Nephron progenitor cell (in vitro differentiated cells): Measurements from ENCODE around the gene ERBB4.

Source experiments
- DNase-seq: peaks from one replicate; pipeline ENCODE4 v3.0.0; 2021
- H3K27ac Mint-ChIP-seq: 2 replicates; pipeline ENCODE4 v1.8.0; 2021; ENCODE audit warnings: mild to moderate bottlenecking, moderate library complexity, mixed read lengths
- H3K27me3 Mint-ChIP-seq: 2 replicates; pipeline ENCODE4 v1.8.0; 2021; ENCODE audit warnings: mild to moderate bottlenecking, low read depth, mixed read lengths; ENCODE audit not compliant: poor library complexity
- H3K36me3 Mint-ChIP-seq: 2 replicates; pipeline ENCODE4 v1.8.0; 2021; ENCODE audit warnings: low read depth, mixed read lengths
- H3K4me1 Mint-ChIP-seq: 2 replicates; pipeline ENCODE4 v1.8.0; 2021; ENCODE audit warnings: mixed read lengths
- H3K4me3 Mint-ChIP-seq: 2 replicates; pipeline ENCODE4 v1.8.0; 2021; ENCODE audit warnings: mild to moderate bottlenecking, moderate library complexity, mixed read lengths
- H3K9me3 Mint-ChIP-seq: 2 replicates; pipeline ENCODE4 v1.8.0; 2021; ENCODE audit warnings: mild to moderate bottlenecking, moderate library complexity, mixed read lengths
- CTCF ChIP-seq: fragments of 200-600 bp; sonication (generic); IDR thresholded peaks from 2 replicates; pipeline ENCODE4 v1.5.0; 2021; ENCODE audit warnings: antibody characterized with exemption

Gene ERBB4

GRCh38 chr2:212028798-212029394, 509.7 kb downstream of the ERBB4 start:
- no peak for DNase-seq
- peaks cover 4% of the 10 kb centered on the region for H3K4me1 Mint-ChIP-seq
- no peak overlapping the region for H3K4me3 Mint-ChIP-seq
- no peak for TF ChIP-seq CTCF
- no peaks in the 10 kb centered on the region for H3K36me3 Mint-ChIP-seq
- H3K27ac Mint-ChIP-seq = peak overlapping the region; percentile 36
- no peaks in the 10 kb centered on the region for H3K27me3 Mint-ChIP-seq
- H3K9me3 Mint-ChIP-seq = no peaks in the 10 kb centered on the region

DNA sequence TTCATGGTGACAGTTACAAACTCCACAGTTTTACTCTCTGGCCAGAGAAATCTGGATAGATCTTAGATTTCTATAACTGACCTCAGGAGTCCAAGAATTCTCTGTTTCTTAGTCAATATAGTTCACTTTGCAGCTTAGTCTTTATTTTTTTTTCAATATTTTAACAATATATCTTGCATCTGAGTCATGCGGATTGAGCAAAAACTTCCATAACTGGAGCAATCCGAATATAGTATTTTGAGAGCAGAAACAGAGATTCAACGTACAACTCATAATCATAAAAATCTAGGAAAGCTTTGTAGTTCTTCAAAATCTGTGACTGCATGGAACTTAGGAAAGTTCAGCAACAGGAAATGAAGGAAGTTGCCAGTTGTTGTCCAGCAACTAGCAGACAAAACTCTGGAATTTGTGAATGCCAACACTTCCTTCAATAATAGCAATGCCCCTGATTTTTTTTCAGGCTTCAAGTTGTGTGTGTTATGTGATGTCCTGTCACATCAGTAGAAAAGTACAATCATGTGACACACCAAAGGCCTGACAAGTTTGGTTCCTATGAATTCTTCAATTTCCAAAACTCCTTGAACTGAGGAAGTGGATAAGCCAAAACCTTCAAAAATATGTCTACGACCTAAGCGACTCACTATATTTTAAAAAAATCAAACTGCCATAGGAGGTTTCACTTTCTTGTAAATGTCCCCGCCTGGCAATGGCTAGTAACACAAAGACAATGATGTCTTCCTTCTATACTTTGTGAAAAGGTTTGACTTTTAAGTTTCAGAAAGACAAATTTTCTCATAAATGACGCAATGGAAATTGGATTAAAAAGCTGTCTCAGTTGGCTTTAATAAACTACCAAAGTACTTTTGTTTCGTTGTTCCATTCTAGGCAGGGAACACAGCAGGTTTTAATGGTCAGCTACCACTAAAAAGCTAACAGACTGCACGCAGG, 510.6 kb downstream of the ERBB4 start:
- Mint-ChIP-seq H3K27me3 (no peaks in the 10 kb centered on the region), H3K4me3 (no peak overlapping the region), H3K27ac (no peak overlapping the region), H3K36me3 (no peaks in the 10 kb centered on the region), H3K4me1 (peaks cover 4% of the 10 kb centered on the region), H3K9me3 (no peaks in the 10 kb centered on the region)
- TF ChIP-seq CTCF = no peak
- no peak for DNase-seq

- H3K27ac Mint-ChIP-seq = no peak overlapping the region
- no peaks in the 10 kb centered on the region for H3K27me3 Mint-ChIP-seq
- H3K4me3 Mint-ChIP-seq = no peak overlapping the region
- TF ChIP-seq CTCF = no peak
- no peaks in the 10 kb centered on the region for H3K4me1 Mint-ChIP-seq
- no peaks in the 10 kb centered on the region for H3K36me3 Mint-ChIP-seq
- no peaks in the 10 kb centered on the region for H3K9me3 Mint-ChIP-seq
- DNase-seq = no peak
Measured at GRCh38 chr2:212024040-212024439, 514.6 kb downstream of the ERBB4 start.

- H3K9me3 Mint-ChIP-seq = no peaks in the 10 kb centered on the region
- H3K36me3 Mint-ChIP-seq = no peaks in the 10 kb centered on the region
Measured at GRCh38 chr2:212022966-212023365, 515.6 kb downstream of the ERBB4 start.

DNA sequence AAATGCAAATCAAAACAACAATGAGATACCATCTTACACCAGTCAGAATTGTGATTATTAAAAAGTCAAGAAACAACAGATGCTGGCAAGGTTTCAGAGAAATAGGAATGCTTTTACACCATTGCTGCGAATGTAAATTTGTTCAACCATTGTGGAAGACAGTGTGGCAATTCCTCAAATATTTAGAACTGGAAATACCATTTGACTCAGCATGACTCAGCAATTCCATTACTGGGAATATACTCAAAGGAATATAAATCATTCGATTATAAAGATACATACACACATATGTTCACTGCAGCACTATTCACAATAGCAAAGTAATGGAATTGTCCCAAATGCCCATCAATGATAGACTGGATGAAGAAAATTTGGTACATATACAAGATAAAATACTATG, 516.7 kb downstream of the ERBB4 start:
- DNase-seq = no peak
- no peak overlapping the region for H3K4me3 Mint-ChIP-seq
- no peaks in the 10 kb centered on the region for H3K36me3 Mint-ChIP-seq
- no peaks in the 10 kb centered on the region for H3K9me3 Mint-ChIP-seq
- no peak for TF ChIP-seq CTCF
- H3K27me3 Mint-ChIP-seq = no peaks in the 10 kb centered on the region
- H3K4me1 Mint-ChIP-seq = no peaks in the 10 kb centered on the region
- H3K27ac Mint-ChIP-seq = no peak overlapping the region

More at GRCh38 chr2:212022966-212023365, 515.6 kb downstream of the ERBB4 start:
- Mint-ChIP-seq H3K4me3 (no peak overlapping the region), H3K4me1 (no peaks in the 10 kb centered on the region), H3K27ac (no peak overlapping the region), H3K27me3 (no peaks in the 10 kb centered on the region)
- TF ChIP-seq CTCF = no peak
- DNase-seq = no peak
